Stimulated activated CD4-positive, alpha-beta T cell treated with anti-CD3 and anti-CD28 coated beads, Interleukin-12 subunit alpha, Interleukin-12 subunit beta, amount 100 ng/mL, for 4 hours (primary cell): Measurements from ENCODE around the gene CTNNA2.

Experiments used
- DNase-seq: peaks from one replicate; pipeline ENCODE4 v3.0.0-alpha.2; 2020

The CTNNA2 gene

GRCh38 chr2:79512442-79513401, at the start of gene CTNNA2:
CTNNA2 (plus strand) TSS chr2:79513051.
- no peak for DNase-seq

GRCh38 chr2:79487399-79487798, 25.5 kb upstream of the CTNNA2 start:
- no peak for DNase-seq

GRCh38 chr2:79511320-79511951, 1.4 kb upstream of the CTNNA2 start:
- DNase-seq = no peak

GRCh38 chr2:79513711-79514110, 860 bp downstream of the CTNNA2 start:
- DNase-seq = no peak

- no peak for DNase-seq
These were observed 16.8 kb downstream of the CTNNA2 start for GRCh38 chr2:79529636-79530035.

GRCh38 chr2:79530443-79530842, 17.6 kb downstream of the CTNNA2 start:
- no peak for DNase-seq

GRCh38 chr2:79547568-79547967, 34.7 kb downstream of the CTNNA2 start:
- no peak for DNase-seq

GRCh38 chr2:79552653-79553052, 39.8 kb downstream of the CTNNA2 start:
- DNase-seq = no peak

- DNase-seq = no peak
These were observed 42.0 kb downstream of the CTNNA2 start for GRCh38 chr2:79554899-79555298.

- no peak for DNase-seq
These were observed 51.2 kb downstream of the CTNNA2 start for GRCh38 chr2:79564065-79564464.

- no peak for DNase-seq
These were observed 56.2 kb downstream of the CTNNA2 start for GRCh38 chr2:79569048-79569447.

GRCh38 chr2:79573895-79574674, 61.2 kb downstream of the CTNNA2 start:
- no peak for DNase-seq

- DNase-seq = no peak
These were observed 63.6 kb downstream of the CTNNA2 start for GRCh38 chr2:79576451-79576850.

GRCh38 chr2:79578952-79579351, 66.1 kb downstream of the CTNNA2 start:
- DNase-seq = no peak

- DNase-seq = no peak
These were observed 67.3 kb downstream of the CTNNA2 start for GRCh38 chr2:79580175-79580574.

GRCh38 chr2:79585701-79586433, 73.0 kb downstream of the CTNNA2 start:
- no peak for DNase-seq

- no peak for DNase-seq
These were observed 78.4 kb downstream of the CTNNA2 start for GRCh38 chr2:79591281-79591680.

- no peak for DNase-seq
These were observed 80.5 kb downstream of the CTNNA2 start for GRCh38 chr2:79593237-79593867.

GRCh38 chr2:79596403-79596802, 83.6 kb downstream of the CTNNA2 start:
- no peak for DNase-seq

GRCh38 chr2:79604748-79605147, 91.9 kb downstream of the CTNNA2 start:
- no peak for DNase-seq

- DNase-seq = no peak
These were observed 98.7 kb downstream of the CTNNA2 start for GRCh38 chr2:79611448-79612016.

GRCh38 chr2:79612999-79613398, 100.1 kb downstream of the CTNNA2 start:
- DNase-seq = no peak
